HCT116 (cell line): ENCODE measurements around the gene GNG2.

Source experiments
- EZH2 ChIP-seq: fragments of 200-600 bp; sonication (generic); IDR thresholded peaks from 2 replicates; pipeline ENCODE4 v1.6.1; 2017; ENCODE audit warnings: antibody characterized with exemption, mixed run types
- EZH2phosphoT487 ChIP-seq: fragments of 200-600 bp; IDR thresholded peaks from 2 replicates; pipeline ENCODE4 v1.6.1; 2018; ENCODE audit warnings: antibody characterized with exemption, borderline replicate concordance
- JUND ChIP-seq: IDR thresholded peaks from 2 replicates; pipeline ENCODE4 v1.6.1; 2012
- POLR2A ChIP-seq: IDR thresholded peaks from 2 replicates; pipeline ENCODE4 v1.7.0; 2011; ENCODE audit warnings: borderline replicate concordance; ENCODE audit not compliant: insufficient read depth, insufficient read length; ENCODE audit errors: extremely low read depth
- POLR2AphosphoS5 ChIP-seq: IDR thresholded peaks from 2 replicates; pipeline ENCODE4 v1.6.1; 2011; ENCODE audit warnings: mild to moderate bottlenecking, low read depth, low read length, moderate library complexity
- RAD21 ChIP-seq: IDR thresholded peaks from 2 replicates; pipeline ENCODE4 v1.6.1; 2012; ENCODE audit warnings: low read depth, mild to moderate bottlenecking
- YY1 ChIP-seq: IDR thresholded peaks from 2 replicates; pipeline ENCODE4 v1.6.1; 2011; ENCODE audit warnings: low read length, low read depth, moderate library complexity, mild to moderate bottlenecking; ENCODE audit not compliant: insufficient replicate concordance; ENCODE audit errors: extremely low read depth
- ZNF274 ChIP-seq: fragments of 200-500 bp; sonication (Bioruptor generic); IDR thresholded peaks from 2 replicates; pipeline ENCODE4 v1.6.1; 2014; ENCODE audit warnings: mild to moderate bottlenecking, low read depth, low read length, inconsistent platforms
- TF ChIP-seq, protein P1 (sequence below), 3 experiments: fragments of 200-600 bp in 1 of 3; sonication (generic) in 1 of 3; IDR thresholded peaks in 2 of 3; conservative IDR thresholded peaks in 1 of 3; 2 replicates each; pipeline ENCODE4 v1.5.1; 2012 to 2017; ENCODE audit warnings: low read depth in 2 of 3, low read length in 2 of 3, antibody characterized with exemption in 1 of 3, borderline replicate concordance in 1 of 3, control low read depth in 1 of 3, mild to moderate bottlenecking in 1 of 3, mixed read lengths in 1 of 3, mixed run types in 1 of 3, moderate library complexity in 1 of 3; ENCODE audit not compliant: insufficient read depth in 1 of 3
- TF ChIP-seq, protein P2 (sequence below): IDR thresholded peaks from 2 replicates; pipeline ENCODE4 v1.6.1; 2012

GRCh38 chr14:51924600-51924999 lies 64.2 kb downstream of the GNG2 start:
- TF ChIP-seq EZH2: no peak
- TF ChIP-seq POLR2A: no peak
- TF ChIP-seq, protein P1, sequence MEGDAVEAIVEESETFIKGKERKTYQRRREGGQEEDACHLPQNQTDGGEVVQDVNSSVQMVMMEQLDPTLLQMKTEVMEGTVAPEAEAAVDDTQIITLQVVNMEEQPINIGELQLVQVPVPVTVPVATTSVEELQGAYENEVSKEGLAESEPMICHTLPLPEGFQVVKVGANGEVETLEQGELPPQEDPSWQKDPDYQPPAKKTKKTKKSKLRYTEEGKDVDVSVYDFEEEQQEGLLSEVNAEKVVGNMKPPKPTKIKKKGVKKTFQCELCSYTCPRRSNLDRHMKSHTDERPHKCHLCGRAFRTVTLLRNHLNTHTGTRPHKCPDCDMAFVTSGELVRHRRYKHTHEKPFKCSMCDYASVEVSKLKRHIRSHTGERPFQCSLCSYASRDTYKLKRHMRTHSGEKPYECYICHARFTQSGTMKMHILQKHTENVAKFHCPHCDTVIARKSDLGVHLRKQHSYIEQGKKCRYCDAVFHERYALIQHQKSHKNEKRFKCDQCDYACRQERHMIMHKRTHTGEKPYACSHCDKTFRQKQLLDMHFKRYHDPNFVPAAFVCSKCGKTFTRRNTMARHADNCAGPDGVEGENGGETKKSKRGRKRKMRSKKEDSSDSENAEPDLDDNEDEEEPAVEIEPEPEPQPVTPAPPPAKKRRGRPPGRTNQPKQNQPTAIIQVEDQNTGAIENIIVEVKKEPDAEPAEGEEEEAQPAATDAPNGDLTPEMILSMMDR (IDR thresholded peaks at IDR 0.05 in 2 of 3, conservative IDR thresholded peaks at IDR 0.05 in 1 of 3; ENCODE audit: borderline replicate concordance in 1 of 3, insufficient read depth in 1 of 3, low read depth in 2 of 3, low read length in 2 of 3): no peak
- no peak for TF ChIP-seq JUND
- TF ChIP-seq EZH2phosphoT487: no peak
- no peak for TF ChIP-seq POLR2AphosphoS5
- TF ChIP-seq RAD21: no peak
- TF ChIP-seq, protein P2, sequence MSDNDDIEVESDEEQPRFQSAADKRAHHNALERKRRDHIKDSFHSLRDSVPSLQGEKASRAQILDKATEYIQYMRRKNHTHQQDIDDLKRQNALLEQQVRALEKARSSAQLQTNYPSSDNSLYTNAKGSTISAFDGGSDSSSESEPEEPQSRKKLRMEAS: no peak
- TF ChIP-seq ZNF274: no peak
- no peak for TF ChIP-seq YY1
